HCT116 (cell line): ENCODE data around the gene PTGR2.

ENCODE experiments used
- ATF3 ChIP-seq: IDR thresholded peaks from 2 replicates; pipeline ENCODE4 v1.6.1; 2012
- CEBPB ChIP-seq: IDR thresholded peaks from 2 replicates; pipeline ENCODE4 v1.6.1; 2012; ENCODE audit warnings: low read depth
- CTCF ChIP-seq, 3 experiments: fragments of 200-600 bp in 1 of 3; sonication (generic) in 1 of 3; IDR thresholded peaks in 2 of 3; conservative IDR thresholded peaks in 1 of 3; 2 replicates each; pipeline ENCODE4 v1.5.1; 2012 to 2017; ENCODE audit warnings: low read depth in 2 of 3, low read length in 2 of 3, antibody characterized with exemption in 1 of 3, borderline replicate concordance in 1 of 3, control low read depth in 1 of 3, mild to moderate bottlenecking in 1 of 3, mixed read lengths in 1 of 3, mixed run types in 1 of 3, moderate library complexity in 1 of 3; ENCODE audit not compliant: insufficient read depth in 1 of 3
- EZH2 ChIP-seq: fragments of 200-600 bp; sonication (generic); IDR thresholded peaks from 2 replicates; pipeline ENCODE4 v1.6.1; 2017; ENCODE audit warnings: antibody characterized with exemption, mixed run types
- MAX ChIP-seq: IDR thresholded peaks from 2 replicates; pipeline ENCODE4 v1.6.1; 2012
- POLR2AphosphoS5 ChIP-seq: IDR thresholded peaks from 2 replicates; pipeline ENCODE4 v1.6.1; 2011; ENCODE audit warnings: mild to moderate bottlenecking, low read depth, low read length, moderate library complexity
- RAD21 ChIP-seq: IDR thresholded peaks from 2 replicates; pipeline ENCODE4 v1.6.1; 2012; ENCODE audit warnings: low read depth, mild to moderate bottlenecking
- REST ChIP-seq: IDR thresholded peaks from 2 replicates; pipeline ENCODE4 v1.6.1; 2012; ENCODE audit warnings: low read depth
- SIN3A ChIP-seq: IDR thresholded peaks from 2 replicates; pipeline ENCODE4 v1.6.1; 2012; ENCODE audit warnings: low read depth

GRCh38 chr14:73829526-73830431 lies 21.9 kb upstream of the PTGR2 start:
- TF ChIP-seq RAD21 (no peak), CTCF (IDR thresholded peaks at IDR 0.05 in 2 of 3, conservative IDR thresholded peaks at IDR 0.05 in 1 of 3; ENCODE audit: borderline replicate concordance in 1 of 3, insufficient read depth in 1 of 3, low read depth in 2 of 3, low read length in 2 of 3) (no peak), MAX (no peak), CEBPB (no peak), EZH2 (no peak), REST (no peak), POLR2AphosphoS5 (no peak), ATF3 (no peak), SIN3A (no peak)
